ENCODE measurements around the gene OXNAD1.

The OXNAD1 gene

GRCh38 chr3:16236030-16236639 is 28.9 kb upstream of the OXNAD1 start:
- Histone ChIP-seq H3K27ac (ENCODE audit: low read length) (no peak overlapping the region), H3K27me3 (ENCODE audit: low read depth, low read length) (no peaks in the 10 kb centered on the region), H3K4me1 (ENCODE audit: control insufficient read depth in 1 of 2, insufficient read depth in 2 of 2, low read length in 2 of 2) (no peaks in the 10 kb centered on the region), H3K36me3 (ENCODE audit: control insufficient read depth in 1 of 2, insufficient read depth in 2 of 2, low read length in 2 of 2) (no peaks in the 10 kb centered on the region), H3K9me3 (ENCODE audit: control insufficient read depth in 1 of 2, low read length in 2 of 2) (no peaks in the 10 kb centered on the region), H3K4me3 (ENCODE audit: low read depth in 1 of 2, low read length in 2 of 2) (no peak overlapping the region)

DNA sequence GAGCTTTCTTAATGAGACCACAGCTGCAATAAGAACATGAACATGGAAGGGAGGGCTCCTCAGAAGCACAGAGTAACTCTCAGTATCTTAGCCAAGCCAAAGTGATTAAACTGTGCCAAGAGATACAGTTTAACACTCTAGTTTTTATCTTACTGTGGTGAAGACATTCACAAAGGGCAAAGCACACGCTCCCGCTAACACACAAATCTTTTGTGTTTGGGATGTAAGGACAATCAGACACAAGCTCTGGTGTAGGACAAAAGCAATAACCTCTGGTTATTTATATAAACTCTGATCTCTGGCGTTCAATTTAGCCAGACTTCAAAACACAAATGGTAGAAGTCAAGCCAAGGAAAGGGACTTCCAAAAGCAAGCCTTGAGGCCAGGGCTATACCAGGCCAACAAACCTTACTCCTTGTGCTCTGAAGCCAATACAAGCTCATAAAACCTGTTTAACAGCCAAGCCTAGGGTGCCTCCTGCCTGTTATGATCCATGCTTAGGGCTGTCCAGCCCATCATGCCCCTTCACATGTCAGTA is 28.1 kb upstream of the OXNAD1 start:
- Histone ChIP-seq H3K36me3 (ENCODE audit: control insufficient read depth in 1 of 2, insufficient read depth in 2 of 2, low read length in 2 of 2) (no peaks in the 10 kb centered on the region), H3K9me3 (ENCODE audit: control insufficient read depth in 1 of 2, low read length in 2 of 2) (no peaks in the 10 kb centered on the region), H3K4me3 (ENCODE audit: low read depth in 1 of 2, low read length in 2 of 2) (no peak overlapping the region), H3K27ac (ENCODE audit: low read length) (no peak overlapping the region), H3K4me1 (ENCODE audit: control insufficient read depth in 1 of 2, insufficient read depth in 2 of 2, low read length in 2 of 2) (no peaks in the 10 kb centered on the region), H3K27me3 (ENCODE audit: low read depth, low read length) (no peaks in the 10 kb centered on the region)

DNA sequence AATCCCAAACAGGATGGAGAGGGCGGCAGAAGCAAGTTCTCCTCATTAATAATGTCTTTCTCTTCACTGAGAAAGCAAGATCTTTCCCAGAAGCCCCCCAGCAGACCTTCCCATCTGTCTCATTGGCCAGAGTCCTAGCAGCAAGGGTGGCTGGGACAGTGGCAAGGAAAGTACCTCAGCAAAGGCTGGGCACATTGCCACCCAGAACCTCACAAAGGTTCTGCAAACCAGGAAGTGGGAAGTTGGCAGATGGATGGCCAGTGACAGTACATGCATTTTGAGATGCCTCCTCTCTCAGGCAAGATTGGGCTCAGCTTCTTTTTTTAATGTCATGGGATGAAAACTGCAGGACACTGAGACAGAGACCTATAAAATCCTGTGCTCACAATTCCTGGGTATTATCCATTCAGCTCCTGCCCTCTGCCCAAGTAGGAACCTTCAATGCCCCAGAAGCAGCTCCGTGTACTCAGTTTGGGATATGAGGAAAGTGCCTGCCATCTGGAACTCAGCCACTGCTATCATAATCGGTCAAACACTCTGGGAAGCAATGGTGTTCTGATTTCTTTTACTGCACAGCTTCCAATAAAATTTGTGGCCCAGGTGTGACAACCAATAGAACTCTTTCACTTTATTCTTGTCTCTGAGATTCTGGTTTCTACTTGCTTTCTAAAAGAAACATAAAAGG is 25.8 kb upstream of the OXNAD1 start:
- no peaks in the 10 kb centered on the region for H3K4me1 ChIP-seq (ENCODE audit: control insufficient read depth in 1 of 2, insufficient read depth in 2 of 2, low read length in 2 of 2)
- no peak overlapping the region for H3K27ac ChIP-seq (ENCODE audit: low read length)
- no peak overlapping the region for H3K4me3 ChIP-seq (ENCODE audit: low read depth in 1 of 2, low read length in 2 of 2)
- H3K9me3 ChIP-seq (ENCODE audit: control insufficient read depth in 1 of 2, low read length in 2 of 2): no peaks in the 10 kb centered on the region
- H3K36me3 ChIP-seq (ENCODE audit: control insufficient read depth in 1 of 2, insufficient read depth in 2 of 2, low read length in 2 of 2): no peaks in the 10 kb centered on the region
- no peaks in the 10 kb centered on the region for H3K27me3 ChIP-seq (ENCODE audit: low read depth, low read length)

GRCh38 chr3:16239780-16240179 is 25.2 kb upstream of the OXNAD1 start:
- Histone ChIP-seq H3K27me3 (ENCODE audit: low read depth, low read length) (no peaks in the 10 kb centered on the region), H3K4me3 (ENCODE audit: low read depth in 1 of 2, low read length in 2 of 2) (no peak overlapping the region), H3K36me3 (ENCODE audit: control insufficient read depth in 1 of 2, insufficient read depth in 2 of 2, low read length in 2 of 2) (no peaks in the 10 kb centered on the region), H3K4me1 (ENCODE audit: control insufficient read depth in 1 of 2, insufficient read depth in 2 of 2, low read length in 2 of 2) (no peaks in the 10 kb centered on the region), H3K27ac (ENCODE audit: low read length) (no peak overlapping the region), H3K9me3 (ENCODE audit: control insufficient read depth in 1 of 2, low read length in 2 of 2) (no peaks in the 10 kb centered on the region)

DNA sequence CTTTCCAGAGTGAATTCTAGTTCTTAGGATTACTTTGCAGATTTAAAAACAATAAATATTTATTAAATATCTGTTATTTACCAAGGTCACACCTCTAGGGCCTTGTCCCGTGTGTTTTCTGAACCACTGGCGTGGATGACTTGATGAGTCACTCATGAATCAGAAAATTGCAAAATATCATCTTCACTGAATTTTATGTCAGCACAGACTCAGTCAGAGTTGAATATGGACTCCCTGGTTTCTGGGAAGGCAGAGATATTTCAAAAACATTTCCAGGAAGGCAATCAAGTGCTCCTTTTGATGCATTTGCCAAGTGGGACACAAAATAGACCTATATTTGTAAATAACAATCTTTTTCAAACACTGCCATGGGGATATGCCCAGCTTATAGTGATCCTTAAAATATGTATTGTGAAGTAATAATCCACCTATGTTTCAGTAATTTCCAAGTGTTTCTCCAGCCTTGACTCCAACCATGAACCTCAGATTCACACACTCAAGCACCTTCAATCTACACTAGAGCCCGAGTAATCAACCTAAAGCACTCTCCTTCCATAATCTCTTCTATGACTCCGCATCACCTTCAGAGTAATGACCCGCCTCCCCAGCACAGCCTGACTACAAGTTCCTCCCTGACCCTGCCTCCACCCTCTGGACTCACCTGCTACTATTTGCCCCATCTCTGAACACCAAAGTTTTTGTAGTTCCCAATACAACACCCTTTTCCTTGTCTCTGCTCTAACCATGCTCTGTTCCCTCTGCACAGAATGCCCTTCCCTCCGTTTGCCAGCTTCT is 24.6 kb upstream of the OXNAD1 start:
- Histone ChIP-seq H3K36me3 (ENCODE audit: control insufficient read depth in 1 of 2, insufficient read depth in 2 of 2, low read length in 2 of 2) (no peaks in the 10 kb centered on the region), H3K27ac (ENCODE audit: low read length) (no peak overlapping the region), H3K9me3 (ENCODE audit: control insufficient read depth in 1 of 2, low read length in 2 of 2) (no peaks in the 10 kb centered on the region), H3K4me1 (ENCODE audit: control insufficient read depth in 1 of 2, insufficient read depth in 2 of 2, low read length in 2 of 2) (no peaks in the 10 kb centered on the region), H3K4me3 (ENCODE audit: low read depth in 1 of 2, low read length in 2 of 2) (no peak overlapping the region), H3K27me3 (ENCODE audit: low read depth, low read length) (no peaks in the 10 kb centered on the region)

- Histone ChIP-seq H3K36me3 (ENCODE audit: control insufficient read depth in 1 of 2, insufficient read depth in 2 of 2, low read length in 2 of 2) (no peaks in the 10 kb centered on the region), H3K9me3 (ENCODE audit: control insufficient read depth in 1 of 2, low read length in 2 of 2) (no peaks in the 10 kb centered on the region), H3K27ac (ENCODE audit: low read length) (no peak overlapping the region), H3K4me3 (ENCODE audit: low read depth in 1 of 2, low read length in 2 of 2) (no peak overlapping the region), H3K4me1 (ENCODE audit: control insufficient read depth in 1 of 2, insufficient read depth in 2 of 2, low read length in 2 of 2) (no peaks in the 10 kb centered on the region), H3K27me3 (ENCODE audit: low read depth, low read length) (no peaks in the 10 kb centered on the region)
Observed at GRCh38 chr3:16241225-16241624, 23.8 kb upstream of the OXNAD1 start.

GRCh38 chr3:16242177-16242576 is 22.8 kb upstream of the OXNAD1 start:
- Histone ChIP-seq H3K9me3 (ENCODE audit: control insufficient read depth in 1 of 2, low read length in 2 of 2) (no peaks in the 10 kb centered on the region), H3K27ac (ENCODE audit: low read length) (no peak overlapping the region), H3K27me3 (ENCODE audit: low read depth, low read length) (no peaks in the 10 kb centered on the region), H3K4me1 (ENCODE audit: control insufficient read depth in 1 of 2, insufficient read depth in 2 of 2, low read length in 2 of 2) (no peaks in the 10 kb centered on the region), H3K36me3 (ENCODE audit: control insufficient read depth in 1 of 2, insufficient read depth in 2 of 2, low read length in 2 of 2) (no peaks in the 10 kb centered on the region), H3K4me3 (ENCODE audit: low read depth in 1 of 2, low read length in 2 of 2) (no peak overlapping the region)

DNA sequence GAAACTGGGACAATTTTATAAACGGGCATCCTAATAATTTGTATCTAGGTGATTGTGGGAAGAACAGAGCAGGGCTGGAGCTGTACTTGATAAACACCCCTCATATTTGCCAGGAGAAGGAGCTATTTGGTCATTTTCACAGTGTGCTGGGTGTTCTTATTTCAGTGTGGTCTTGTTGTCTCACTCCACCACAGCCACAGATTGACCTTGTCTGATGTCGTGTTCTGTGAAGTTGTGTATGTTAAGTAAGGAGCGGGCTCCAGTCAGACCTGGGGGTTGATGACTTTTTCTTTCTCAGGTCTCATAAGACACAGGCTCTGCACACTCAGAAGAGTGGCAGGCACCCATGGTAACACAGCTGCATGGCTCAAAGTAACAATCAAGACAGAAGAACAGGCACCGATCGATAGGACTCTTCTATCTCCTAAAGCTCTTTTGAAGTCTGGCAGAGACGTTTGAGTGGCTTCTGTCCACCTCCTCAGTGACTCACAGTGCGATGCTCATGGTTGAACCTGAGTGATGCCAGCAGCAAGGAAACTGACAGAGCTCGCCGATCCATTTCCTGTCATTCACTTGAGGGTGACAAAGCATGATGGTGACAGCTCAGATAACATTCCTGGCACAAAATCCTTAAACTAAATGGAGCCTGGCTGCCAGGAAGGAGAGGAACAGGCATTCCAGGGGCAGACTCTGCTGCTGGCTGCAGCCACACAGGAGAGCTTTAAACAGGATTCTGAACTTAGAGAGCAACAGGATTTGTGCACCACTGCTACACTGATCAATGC is 21.1 kb upstream of the OXNAD1 start:
- Histone ChIP-seq H3K9me3 (ENCODE audit: control insufficient read depth in 1 of 2, low read length in 2 of 2) (no peaks in the 10 kb centered on the region), H3K27me3 (ENCODE audit: low read depth, low read length) (no peaks in the 10 kb centered on the region), H3K4me1 (ENCODE audit: control insufficient read depth in 1 of 2, insufficient read depth in 2 of 2, low read length in 2 of 2) (no peaks in the 10 kb centered on the region), H3K27ac (ENCODE audit: low read length) (no peak overlapping the region), H3K36me3 (ENCODE audit: control insufficient read depth in 1 of 2, insufficient read depth in 2 of 2, low read length in 2 of 2) (no peaks in the 10 kb centered on the region), H3K4me3 (ENCODE audit: low read depth in 1 of 2, low read length in 2 of 2) (no peak overlapping the region)

DNA sequence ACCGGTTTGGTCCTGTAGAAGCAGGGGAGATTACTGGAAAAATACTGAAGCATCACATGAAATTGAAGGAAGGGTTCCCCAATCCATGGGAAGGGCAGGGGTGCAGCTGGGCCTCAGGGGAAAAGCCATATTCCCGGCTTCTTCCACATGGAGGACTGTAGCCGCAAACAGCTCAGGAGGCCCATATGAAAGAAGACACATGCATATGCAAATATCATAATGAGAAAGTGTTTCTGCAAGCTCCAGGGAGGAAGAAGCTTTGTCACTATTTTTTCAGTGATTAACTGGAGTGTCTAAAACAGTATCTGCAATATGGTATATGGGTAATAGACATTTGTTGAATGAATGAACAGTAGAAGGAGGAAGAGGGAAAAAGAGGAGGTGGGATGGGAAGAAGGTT is 19.4 kb upstream of the OXNAD1 start:
- no peak overlapping the region for H3K27ac ChIP-seq (ENCODE audit: low read length)

DNA sequence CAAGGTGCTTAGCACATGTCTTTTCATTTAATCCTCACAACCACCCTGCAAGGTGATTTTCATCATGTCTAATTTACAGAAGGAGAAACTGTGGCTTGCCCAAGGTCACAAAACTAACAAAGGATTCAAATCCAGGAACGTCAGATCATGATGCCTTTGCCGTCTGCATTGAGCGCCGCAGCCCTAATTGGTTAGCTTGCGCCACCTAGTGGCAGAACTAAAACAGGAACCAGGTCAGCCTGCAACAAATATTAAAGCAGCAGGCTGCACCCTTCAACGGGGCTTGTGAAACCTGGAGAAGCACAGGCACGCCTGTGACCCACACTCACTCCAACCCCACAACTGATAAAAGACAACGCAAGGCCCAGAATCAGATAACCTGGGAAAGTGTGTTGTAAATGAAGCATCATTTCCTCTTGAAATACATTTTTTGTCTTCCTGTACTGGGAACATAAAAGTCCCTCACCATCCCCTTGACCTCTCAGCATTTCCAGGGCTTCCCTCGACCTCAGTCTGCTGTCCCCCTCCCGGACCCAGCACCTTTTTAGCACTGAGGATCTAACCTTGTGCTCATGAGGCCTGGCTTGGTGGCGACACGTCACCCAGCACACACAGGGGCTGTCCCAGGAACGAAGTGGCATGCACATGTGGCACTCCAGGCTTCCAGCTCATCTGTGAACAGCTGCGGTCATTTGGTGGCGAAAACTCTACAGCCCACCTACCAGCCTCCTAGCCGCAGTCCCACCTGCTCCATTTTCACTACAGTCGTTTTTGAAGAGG is 17.5 kb upstream of the OXNAD1 start:
- Histone ChIP-seq H3K36me3 (ENCODE audit: control insufficient read depth in 1 of 2, insufficient read depth in 2 of 2, low read length in 2 of 2) (no peaks in the 10 kb centered on the region), H3K27ac (ENCODE audit: low read length) (no peak overlapping the region), H3K4me3 (ENCODE audit: low read depth in 1 of 2, low read length in 2 of 2) (no peak overlapping the region)

More for the DNA sequence above, 19.4 kb upstream of the OXNAD1 start:
- H3K9me3 ChIP-seq (ENCODE audit: control insufficient read depth in 1 of 2, low read length in 2 of 2): no peaks in the 10 kb centered on the region
- H3K27me3 ChIP-seq (ENCODE audit: low read depth, low read length): no peaks in the 10 kb centered on the region
- H3K4me3 ChIP-seq (ENCODE audit: low read depth in 1 of 2, low read length in 2 of 2): no peak overlapping the region
- H3K4me1 ChIP-seq (ENCODE audit: control insufficient read depth in 1 of 2, insufficient read depth in 2 of 2, low read length in 2 of 2): no peaks in the 10 kb centered on the region
- no peaks in the 10 kb centered on the region for H3K36me3 ChIP-seq (ENCODE audit: control insufficient read depth in 1 of 2, insufficient read depth in 2 of 2, low read length in 2 of 2)

More for the DNA sequence above, 17.5 kb upstream of the OXNAD1 start:
- Histone ChIP-seq H3K4me1 (ENCODE audit: control insufficient read depth in 1 of 2, insufficient read depth in 2 of 2, low read length in 2 of 2) (no peaks in the 10 kb centered on the region), H3K27me3 (ENCODE audit: low read depth, low read length) (no peaks in the 10 kb centered on the region), H3K9me3 (ENCODE audit: control insufficient read depth in 1 of 2, low read length in 2 of 2) (no peaks in the 10 kb centered on the region)
